HG03460 (cell line): ENCODE results near the gene PLCL1.

ENCODE experiments used
- ATAC-seq: cut with Tn5 transposase; IDR thresholded peaks from one replicate; pipeline ENCODE4 v1.9.1; 2021; ENCODE audit not compliant: unreplicated experiment

Gene PLCL1

GRCh38 chr2:197804049-197804757, at the start of gene PLCL1:
PLCL1 (plus strand) TSS chr2:197804593.
- ATAC-seq = peak; percentile 100

GRCh38 chr2:197759013-197759412, 45.4 kb upstream of the PLCL1 start:
- no peak for ATAC-seq

GRCh38 chr2:197759625-197760292, 44.6 kb upstream of the PLCL1 start:
- ATAC-seq = no peak

GRCh38 chr2:197760293-197760657, 44.1 kb upstream of the PLCL1 start:
- no peak for ATAC-seq

- ATAC-seq = no peak
These were observed 26.5 kb upstream of the PLCL1 start for GRCh38 chr2:197777823-197778407.

- ATAC-seq = no peak
These were observed 25.1 kb upstream of the PLCL1 start for GRCh38 chr2:197779261-197779660.

- ATAC-seq = no peak
These were observed 22.3 kb upstream of the PLCL1 start for GRCh38 chr2:197782126-197782525.

GRCh38 chr2:197784956-197785941, 19.1 kb upstream of the PLCL1 start, which contains the start of gene BOLL:
BOLL (minus strand) TSS chr2:197785319; CDS start chr2:197781850, 3,469 bp downstream.
- ATAC-seq = no peak

GRCh38 chr2:197786010-197786877, 18.1 kb upstream of the PLCL1 start:
- peak; percentile 47 for ATAC-seq

GRCh38 chr2:197793456-197793855, 10.9 kb upstream of the PLCL1 start:
- ATAC-seq = no peak

GRCh38 chr2:197795277-197795676, 9.1 kb upstream of the PLCL1 start:
- ATAC-seq = no peak

GRCh38 chr2:197798187-197798586, 6.2 kb upstream of the PLCL1 start:
- no peak for ATAC-seq

- no peak for ATAC-seq
These were observed 5.3 kb upstream of the PLCL1 start for GRCh38 chr2:197799068-197799467.

GRCh38 chr2:197800091-197800490, 4.3 kb upstream of the PLCL1 start:
- no peak for ATAC-seq

- no peak for ATAC-seq
These were observed 3.4 kb upstream of the PLCL1 start for GRCh38 chr2:197801033-197801432.

GRCh38 chr2:197803033-197803444, 1.4 kb upstream of the PLCL1 start:
- ATAC-seq = no peak

- peak; percentile 28 for ATAC-seq
These were observed 643 bp downstream of the PLCL1 start for GRCh38 chr2:197804758-197805714.

GRCh38 chr2:197805715-197806633, 1.6 kb downstream of the PLCL1 start:
- no peak for ATAC-seq
